NOMO-1 treated with DMSO at 0.1 percent for 48 hours (cell line): Measurements from ENCODE around the gene SLC2A5.

Experiments
- DNase-seq: peaks from one replicate; lab custom pipeline; 2025; ENCODE audit not compliant: unreplicated experiment; lab: John Stamatoyannopoulos, UW

The SLC2A5 gene

DNA sequence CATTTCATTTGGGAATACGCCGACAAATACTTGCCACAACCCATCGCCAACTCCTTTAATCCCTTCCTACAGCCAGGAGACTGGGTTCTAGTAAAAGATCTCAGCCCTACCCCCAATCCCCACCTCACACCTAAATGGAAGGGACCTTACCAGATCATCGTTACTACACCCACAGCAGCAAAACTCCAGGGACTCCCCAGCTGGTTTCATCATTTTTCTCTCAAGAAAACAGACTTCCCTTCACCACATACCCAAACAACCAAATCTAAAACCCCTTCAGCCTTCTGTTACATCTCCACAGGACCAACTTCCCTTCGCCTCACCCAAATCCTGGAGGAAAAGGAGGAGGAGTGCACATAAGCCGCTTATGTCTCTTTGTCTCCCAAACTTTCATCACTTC is 23.7 kb upstream of the SLC2A5 start:
- DNase-seq, result no peak

GRCh38 chr1:9088807-9089206 is 19.4 kb upstream of the SLC2A5 start:
- no peak for DNase-seq

GRCh38 chr1:9087411-9088125 is 18.1 kb upstream of the SLC2A5 start:
- DNase-seq, result no peak

GRCh38 chr1:9086796-9087195 is 17.4 kb upstream of the SLC2A5 start:
- DNase-seq, result no peak

DNA sequence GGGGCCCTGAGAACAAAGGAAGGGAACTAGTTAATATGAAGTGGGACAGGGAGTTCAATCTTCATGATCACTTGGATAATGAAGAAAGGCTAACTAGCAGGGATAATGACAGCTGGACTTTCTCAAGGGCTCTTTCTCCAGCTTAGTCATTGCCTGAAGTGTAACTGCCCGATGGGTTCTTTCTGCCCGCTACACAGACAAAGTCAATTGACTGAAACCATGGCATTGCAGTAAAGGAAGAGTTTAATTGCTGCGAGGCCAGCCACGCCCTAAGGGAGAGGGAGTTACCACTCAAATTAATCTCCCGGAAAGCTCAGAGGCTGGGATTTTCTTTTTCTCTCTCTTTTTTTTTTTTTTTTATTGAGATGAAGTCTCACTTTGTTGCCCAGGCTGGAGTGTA is 16.6 kb upstream of the SLC2A5 start:
- peak; percentile 13 for DNase-seq

DNA sequence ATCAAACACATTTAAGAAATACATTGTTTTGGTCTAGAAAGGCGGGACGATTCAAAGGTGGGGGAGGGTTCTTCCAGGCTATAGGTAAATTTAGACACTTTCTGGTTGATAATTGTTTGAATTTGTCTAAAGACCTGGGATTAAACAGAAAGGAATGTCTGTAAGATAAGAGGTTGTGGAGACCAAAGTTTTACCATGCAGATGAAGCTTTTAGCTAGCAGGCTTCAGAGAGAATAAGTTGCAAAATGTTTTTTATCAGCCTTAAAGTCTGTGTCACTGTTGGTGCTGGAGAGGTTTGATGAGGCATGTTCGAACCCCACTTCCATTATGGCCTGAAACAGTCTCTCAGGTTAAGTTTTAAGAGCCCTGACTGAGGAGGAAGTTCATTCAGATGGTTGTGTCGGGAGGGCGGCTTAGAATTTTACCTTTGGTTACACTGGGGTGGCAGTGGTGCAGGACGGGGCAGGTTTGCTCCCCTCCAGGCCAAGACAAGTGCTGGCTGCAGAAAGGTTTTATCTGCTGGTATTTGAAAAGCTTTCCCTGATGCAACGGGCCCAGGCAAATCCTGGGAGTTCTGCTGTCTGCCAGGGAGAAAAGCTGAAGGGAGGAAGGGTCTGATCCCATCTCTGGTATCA is 16.0 kb upstream of the SLC2A5 start:
- DNase-seq, result no peak

DNA sequence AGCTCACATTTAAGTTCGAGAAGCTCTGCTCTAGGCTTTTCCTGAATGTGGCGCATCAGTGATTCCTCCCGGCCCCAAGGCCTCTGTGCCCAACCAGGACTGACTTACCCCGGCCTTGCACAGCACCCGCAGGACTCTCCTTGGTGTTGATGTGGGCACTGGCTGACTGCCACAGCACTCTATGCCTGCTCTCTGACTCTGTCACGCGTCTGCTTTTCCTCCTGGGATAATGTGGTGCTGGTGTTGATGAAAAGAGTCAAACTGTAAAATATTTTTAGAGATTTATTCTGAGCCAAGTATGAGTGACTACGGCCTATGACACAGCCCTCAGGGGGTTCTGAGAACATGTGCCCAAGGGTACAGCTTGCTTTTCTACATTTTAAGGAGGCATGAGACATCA is 15.5 kb upstream of the SLC2A5 start:
- no peak for DNase-seq

DNA sequence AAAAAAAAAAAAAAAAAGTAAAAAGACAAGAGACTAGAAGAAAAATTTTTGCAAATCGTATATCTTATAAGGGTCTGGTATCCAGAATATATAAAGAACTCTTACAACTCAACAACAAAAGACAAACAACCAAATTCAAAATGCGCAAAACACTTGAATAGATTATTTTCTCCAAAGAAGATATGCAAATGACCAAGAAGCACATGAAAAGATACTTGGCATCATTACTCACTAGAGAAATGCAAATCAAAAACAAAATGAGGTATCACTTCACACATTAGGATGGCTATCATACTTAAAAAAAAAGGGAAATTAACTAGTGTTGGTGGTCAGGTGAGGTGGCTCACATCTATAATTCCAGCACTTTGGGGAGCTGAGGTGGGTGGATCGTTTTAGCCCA is 12.0 kb upstream of the SLC2A5 start:
- no peak for DNase-seq

DNA sequence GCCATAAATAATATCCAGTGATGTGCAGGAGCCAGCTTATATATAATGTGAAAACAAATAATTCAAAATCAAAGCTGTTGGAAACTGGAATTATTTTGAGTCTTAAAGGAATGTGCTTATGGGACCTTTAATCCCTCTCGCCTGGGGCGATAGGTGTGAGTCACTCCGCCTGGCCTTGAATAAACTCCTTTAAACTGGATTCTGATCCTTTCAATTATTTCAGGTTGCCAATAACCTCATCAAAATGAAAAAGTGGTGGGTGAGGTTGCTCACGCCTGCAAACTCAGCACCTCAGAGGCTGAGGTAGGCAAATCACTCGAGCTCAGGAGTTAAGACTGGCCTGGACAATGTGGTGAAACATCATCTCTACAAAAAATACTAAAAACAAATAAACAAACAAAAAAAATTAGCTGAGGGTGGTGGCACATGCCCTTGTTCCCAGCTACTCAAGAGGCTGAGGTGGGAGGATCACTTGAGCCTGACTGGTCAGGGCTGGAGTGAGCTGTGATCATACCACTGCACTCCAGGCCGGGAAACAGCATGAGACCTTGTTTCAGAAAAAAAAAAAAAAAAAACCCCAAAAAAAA is 11.4 kb upstream of the SLC2A5 start:
- no peak for DNase-seq

DNA sequence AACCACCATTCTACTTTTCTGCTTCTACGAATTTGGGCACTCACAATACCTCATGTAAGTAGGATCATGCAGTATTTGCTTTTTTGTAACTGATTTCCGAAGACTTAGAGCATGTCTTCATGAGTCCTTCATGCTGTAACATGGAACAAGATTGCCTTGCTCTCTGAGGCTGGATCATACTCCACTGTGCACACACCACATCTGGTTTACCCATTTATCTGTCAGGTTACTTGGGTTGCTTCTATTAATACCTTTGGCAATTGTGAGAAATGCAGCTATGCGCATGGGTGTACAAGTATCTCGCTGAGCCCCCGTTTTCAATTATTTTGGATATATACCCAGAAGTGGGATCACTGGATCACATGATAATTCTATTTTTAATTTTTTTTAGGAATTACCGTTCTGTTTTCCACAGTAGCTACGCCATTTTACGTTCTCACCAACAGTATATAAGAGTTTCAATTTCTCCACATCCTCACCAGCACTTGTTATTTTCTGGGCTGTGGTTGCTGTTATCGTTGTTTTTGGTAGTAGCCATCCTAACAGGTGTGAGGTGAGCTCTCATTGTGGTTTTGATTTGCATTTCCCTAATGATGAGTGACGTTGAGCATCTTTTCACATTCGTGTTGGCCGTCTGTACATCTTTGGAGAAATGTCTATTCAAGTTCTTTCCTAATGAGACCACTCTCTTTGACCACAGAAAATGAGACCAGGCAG is 10.7 kb upstream of the SLC2A5 start:
- DNase-seq, result no peak

GRCh38 chr1:9078752-9079500 is 9.5 kb upstream of the SLC2A5 start:
- no peak for DNase-seq

GRCh38 chr1:9078015-9078751 is 8.7 kb upstream of the SLC2A5 start:
- peak; percentile 62 for DNase-seq

- DNase-seq, result peak; percentile 89
Observed at GRCh38 chr1:9075022-9075421, 5.6 kb upstream of the SLC2A5 start.

GRCh38 chr1:9073143-9073542 is 3.7 kb upstream of the SLC2A5 start:
- DNase-seq, result peak; percentile 57

DNA sequence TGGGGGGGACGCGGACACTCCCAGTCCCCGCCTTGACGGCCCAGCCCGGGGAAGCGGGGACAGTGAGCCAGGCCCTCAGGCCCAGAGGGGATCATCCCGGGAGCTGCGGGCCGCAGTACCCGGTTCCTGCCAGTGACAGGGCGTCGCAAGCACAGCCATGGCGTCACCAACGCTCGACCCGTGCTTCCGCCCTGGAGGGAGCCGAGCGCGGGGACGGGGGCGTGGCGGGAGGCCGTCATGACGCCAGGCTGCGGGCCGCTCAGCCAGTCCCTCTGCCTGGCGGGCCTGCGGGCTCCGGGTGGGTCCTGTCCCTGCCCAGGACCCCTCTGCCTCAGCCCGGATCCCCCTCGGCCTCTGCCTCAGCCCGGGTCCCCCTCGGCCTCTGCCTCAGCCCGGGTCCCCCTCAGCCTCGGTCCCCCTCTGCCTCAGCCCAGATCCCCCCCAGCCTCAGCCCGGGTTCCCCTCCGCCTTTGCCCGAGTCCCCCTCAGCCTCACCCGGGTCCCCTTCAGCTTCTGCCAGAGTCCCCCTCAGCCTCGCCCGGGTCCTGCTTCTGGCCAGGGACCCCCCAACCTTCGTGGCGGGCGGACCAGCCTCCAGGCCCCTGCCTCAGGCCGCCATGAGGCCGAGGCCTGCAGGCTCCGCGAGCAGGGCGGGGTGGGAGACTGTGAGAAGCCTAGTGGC is 2.3 kb upstream of the SLC2A5 start:
- DNase-seq, result no peak

DNA sequence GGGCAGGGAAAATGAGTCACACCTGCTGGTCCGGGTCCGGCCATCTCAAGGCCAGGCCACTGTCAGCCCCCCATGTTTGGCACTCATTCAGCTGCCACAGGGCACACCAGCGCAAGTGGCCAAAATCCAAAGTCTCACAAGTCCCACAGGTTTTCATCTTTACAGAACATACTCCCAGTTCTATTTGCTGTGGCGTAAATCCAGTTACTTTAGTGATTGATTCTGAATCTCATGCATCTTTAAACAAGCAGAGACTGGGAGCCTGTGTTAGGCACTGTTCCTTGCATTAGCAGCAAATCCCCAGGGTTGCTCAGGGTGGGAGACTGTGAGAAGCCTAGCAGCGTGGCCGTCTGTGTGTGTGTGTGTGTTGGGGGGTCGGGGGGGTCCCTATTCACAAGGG is 1.1 kb upstream of the SLC2A5 start:
- DNase-seq, result no peak

DNA sequence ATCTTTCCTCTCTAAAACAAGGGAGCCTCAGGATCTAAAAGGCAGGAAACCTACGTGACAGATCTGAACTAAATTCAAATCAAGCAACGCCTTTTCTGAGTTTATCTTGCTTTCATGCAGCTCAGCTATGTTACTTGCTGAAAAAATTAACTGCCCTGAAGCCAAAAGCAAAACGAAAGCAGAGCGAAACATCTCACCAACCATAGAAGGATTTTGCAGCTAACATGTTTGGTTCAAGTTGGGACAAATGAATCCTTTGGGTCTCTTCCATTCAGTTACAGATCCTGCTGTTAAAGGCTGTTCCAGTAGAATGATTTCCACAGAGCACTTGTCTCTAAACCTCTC is 482 bp downstream of the SLC2A5 start:
- DNase-seq, result peak; percentile 11

GRCh38 chr1:9066945-9067807 is 2.3 kb downstream of the SLC2A5 start:
- peak; percentile 67 for DNase-seq

- DNase-seq, result no peak
Observed at GRCh38 chr1:9065213-9065751, 4.2 kb downstream of the SLC2A5 start.
